NCI-H128 (cell line): ENCODE data around the gene TNFAIP8L2.

Source experiments
- DNase-seq: peaks from one replicate; lab custom pipeline; 2025; ENCODE audit not compliant: unreplicated experiment; lab: John Stamatoyannopoulos, UW

Gene TNFAIP8L2

DNA sequence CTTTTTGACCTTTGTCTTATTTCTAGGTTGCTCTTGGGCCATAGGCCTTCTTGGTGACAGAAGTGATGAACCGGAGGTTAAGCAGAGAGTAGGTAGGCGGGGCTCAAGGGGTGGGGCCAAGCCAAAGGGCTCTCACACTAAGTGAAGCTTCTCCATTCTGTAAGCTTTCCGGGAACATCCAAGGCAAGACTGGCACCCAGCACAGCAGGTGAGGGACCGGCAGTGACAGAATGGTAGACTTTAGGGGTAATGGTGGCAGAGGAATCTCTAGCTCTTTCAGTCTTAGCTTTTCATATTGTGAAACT is at the start of gene TNFAIP8L2:
Gene TNFAIP8L2, plus strand, starts transcription at position 135 of the 305 bp plus-strand sequence. CDS start 2,049 bp downstream, outside the sequence.
- DNase-seq: no peak

DNA sequence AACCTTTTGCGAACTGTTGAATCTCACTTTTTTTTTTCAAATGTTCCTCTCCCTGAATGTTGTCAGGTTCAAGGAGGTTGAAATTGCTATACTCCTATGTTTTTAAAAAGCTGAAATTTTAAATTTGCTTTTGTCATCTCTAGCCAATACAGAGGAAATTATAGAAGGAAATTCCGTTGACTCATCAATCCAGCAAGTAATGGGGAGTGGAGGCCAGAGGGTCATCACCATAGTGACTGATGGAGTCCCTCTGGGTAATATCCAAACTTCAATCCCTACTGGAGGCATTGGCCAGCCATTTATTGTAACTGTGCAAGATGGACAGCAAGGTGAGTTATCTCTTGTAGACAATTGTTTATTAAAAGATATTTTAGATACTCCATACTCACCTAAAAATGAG is 49.6 kb upstream of the TNFAIP8L2 start:
- no peak for DNase-seq

DNA sequence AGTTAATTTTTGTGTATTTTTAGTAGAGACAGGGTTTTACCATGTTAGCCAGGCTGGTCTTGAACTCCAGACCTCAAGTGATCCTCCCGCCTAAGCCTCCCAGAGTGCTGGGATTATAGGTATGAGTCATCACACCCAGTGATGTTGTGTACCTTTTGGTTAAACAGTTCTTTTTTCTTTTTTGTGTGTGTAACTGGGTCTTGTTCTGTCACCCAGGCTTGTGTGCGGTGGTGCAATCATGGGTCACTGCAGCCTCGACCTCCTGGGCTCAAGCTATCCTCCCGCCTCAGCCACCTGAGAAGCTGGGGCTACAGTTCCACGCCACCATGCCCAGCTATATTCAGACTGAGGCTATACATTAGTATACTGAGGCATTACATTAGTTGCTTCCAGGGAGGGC is 48.1 kb upstream of the TNFAIP8L2 start:
- no peak for DNase-seq

- no peak for DNase-seq
Measured at GRCh38 chr1:151113877-151114276, 42.6 kb upstream of the TNFAIP8L2 start.

DNA sequence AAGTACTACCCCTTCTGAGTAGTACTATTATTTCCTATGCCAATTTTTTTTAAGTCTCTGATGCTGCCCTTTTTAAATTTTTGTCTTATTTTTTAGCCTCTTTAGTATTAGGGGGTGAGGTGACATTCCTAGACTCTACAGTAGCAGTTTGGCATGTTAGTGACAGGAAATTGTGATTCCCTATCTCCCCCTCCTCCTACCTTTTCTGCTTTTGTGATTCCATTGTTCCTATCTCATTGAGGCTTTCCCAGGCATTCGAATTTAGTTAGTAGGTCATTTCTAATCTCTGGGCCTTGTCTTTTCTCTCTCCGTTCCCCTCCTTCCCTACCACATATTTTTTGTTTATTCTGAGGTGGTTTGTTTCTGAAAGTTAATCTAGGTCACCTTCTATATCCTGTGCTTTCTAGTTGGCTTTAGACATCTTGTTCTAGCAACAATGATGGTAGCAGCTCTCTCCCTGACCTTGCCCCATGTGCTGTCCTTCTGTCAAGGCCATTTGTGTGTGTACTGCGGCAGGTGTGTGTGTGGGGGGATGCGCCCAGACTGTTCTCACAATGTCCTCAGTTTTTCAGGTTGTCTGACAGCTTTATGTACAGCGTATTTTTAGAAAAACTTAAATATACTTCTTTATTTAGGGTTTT is 31.6 kb upstream of the TNFAIP8L2 start:
- DNase-seq: no peak

DNA sequence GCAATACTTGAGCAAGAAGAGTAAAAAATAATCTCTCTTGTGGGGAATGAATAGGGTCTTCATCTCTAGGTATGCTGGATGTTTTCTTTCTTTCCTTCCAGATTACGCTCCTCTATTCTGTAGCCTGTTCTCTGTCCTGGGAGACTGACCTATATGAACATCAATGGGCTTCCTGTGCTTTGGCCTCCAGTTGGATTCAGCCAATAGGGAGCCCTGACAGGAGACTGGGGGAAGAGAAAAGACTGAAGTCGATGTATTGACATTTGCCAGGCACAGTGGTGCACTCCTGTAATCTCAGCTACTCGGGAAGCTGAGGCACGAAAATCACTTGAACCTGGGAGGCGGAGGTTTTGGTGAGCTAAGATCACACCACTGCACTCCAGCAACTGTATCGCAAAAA is 27.6 kb upstream of the TNFAIP8L2 start:
- DNase-seq: no peak

DNA sequence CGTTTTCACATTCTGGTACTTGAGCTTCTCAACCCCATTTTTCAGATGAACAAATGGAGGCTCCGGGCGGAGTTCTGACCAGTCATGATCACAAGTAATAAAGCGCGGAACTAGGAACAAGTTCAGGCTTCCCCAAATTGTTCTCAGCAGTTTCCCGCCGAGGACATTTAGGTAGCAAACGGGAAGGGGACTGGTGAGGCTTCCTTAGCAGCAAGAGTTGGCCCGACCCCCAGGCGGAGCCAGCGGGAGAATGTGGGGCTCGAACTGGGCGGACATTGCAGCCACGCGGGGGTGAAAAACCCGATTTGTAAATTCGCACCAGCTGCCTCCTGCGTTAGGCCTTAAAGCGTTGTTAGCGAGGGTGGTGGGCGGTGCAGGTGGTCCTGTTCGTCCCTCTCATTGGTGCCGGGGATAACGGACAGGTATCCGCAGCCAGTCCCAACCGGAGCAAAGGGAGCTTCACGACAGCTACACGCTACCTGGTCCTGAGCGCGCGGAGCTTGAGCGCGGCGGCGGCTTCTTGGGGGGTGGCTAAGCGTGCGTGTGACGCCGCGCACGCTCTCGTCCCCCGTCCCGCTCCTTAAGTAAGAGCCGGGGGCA is 25.4 kb upstream of the TNFAIP8L2 start:
- DNase-seq: peak; percentile 26

GRCh38 chr1:151131701-151132334 is 24.6 kb upstream of the TNFAIP8L2 start:
- no peak for DNase-seq

DNA sequence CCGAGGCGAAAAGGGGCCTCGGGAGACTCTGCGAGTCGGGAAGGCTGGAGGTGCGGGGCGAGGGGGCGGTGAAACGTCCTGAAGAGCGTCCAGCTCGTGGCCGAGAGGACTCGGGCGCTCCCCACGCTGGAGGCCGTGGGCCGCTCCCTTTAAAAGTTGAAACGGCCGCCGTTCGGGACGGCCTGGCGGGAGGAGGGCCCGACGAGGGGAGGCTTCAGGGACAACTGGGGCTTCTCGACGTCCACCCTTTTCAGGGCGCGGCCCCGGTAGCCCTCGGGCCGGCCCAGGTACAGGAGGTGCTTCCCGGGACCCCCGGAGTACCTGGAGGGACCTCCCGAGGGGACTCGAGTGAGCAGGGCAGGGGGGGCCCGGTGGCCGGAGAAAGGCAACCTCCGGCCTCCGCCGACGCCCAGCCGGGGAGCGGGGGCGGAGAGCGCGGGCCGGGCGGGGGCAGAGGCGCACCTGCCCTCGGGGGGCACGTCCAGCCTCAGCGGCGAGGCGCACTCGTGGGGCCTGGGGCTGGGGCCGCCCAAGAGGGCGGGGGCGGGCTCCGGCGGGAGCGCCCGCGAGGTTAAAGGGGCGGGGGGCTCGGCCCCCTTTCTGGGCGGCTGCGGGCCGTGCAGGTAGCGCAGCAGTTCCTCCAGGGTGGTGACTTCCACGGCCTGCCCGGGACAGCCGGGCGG is 24.0 kb upstream of the TNFAIP8L2 start:
- no peak for DNase-seq

GRCh38 chr1:151133018-151133806 is 23.2 kb upstream of the TNFAIP8L2 start:
- no peak for DNase-seq

DNA sequence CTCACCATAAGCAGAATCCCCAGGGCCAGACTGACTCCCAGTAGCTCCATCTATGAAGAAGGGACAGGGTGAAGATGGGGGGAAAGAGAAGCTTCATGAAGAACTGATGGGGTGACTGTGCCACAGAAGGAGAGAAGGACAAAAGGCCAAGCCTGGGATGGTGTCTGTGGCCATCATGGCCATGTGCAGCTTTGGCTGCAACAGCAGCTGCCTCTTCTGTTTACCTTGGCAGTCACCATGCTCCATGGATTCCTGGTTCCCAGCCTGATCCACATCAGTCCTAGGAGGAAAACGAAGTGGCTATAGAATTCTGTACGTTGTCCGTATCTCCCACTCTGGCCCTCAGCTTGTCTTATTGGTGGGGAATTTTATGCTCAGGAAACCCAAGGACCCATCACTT is 22.1 kb upstream of the TNFAIP8L2 start:
- DNase-seq: no peak

DNA sequence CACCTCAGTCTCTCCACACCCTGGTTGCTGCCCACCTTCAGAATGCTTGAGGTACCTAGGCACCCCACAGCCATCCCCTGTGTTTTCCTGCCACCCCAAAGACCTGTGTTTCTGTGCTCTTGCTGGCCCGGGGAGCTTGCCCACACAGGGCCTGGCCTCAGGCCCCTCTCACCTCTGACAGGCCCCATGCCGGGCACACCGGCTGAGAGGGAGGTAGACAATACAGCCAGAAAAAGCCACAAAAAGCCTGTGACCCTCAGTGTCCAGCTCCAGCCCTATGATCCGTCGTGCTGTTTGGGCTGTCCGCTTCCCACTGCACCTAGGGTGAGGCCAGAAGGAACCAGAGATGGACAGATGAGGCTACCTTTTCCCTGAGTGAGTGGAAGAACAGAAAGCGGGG is 21.5 kb upstream of the TNFAIP8L2 start:
- no peak for DNase-seq

- DNase-seq: no peak
Measured at GRCh38 chr1:151135433-151136385, 20.7 kb upstream of the TNFAIP8L2 start.

GRCh38 chr1:151137789-151138188 is 18.7 kb upstream of the TNFAIP8L2 start:
- no peak for DNase-seq

DNA sequence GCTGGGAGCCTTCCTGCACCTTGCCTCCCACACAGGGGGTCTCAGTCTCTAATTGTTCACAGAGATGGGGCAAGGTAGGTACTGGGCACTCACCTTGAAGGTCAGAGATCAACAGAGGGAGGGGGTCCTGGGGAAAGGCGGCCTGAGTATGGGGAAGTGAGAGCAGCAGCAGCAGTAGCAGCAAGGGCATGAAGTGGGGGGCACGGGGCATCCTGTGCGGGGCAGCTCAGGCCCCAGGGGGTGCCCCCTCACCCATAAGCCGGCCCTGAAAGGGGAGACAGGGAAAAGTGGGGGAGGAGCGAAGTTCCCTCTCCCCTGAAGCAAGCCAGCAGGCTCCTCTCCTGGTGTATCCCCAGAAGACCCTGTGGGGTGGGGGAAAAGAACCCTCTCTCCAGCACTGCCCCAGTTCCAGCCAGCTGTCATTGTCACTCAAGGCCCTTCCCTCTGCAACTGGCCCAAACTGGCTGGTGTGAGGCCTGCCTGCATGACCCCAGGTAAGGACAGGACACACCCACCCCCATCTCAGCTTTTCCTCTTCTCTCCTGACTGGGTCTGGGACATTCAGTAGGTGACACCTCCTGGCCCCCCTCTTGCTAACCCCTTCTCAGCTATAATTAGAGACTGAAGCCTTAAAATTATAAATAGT is 13.9 kb upstream of the TNFAIP8L2 start:
- no peak for DNase-seq

- DNase-seq: no peak
Measured at GRCh38 chr1:151143057-151143435, 13.4 kb upstream of the TNFAIP8L2 start.

DNA sequence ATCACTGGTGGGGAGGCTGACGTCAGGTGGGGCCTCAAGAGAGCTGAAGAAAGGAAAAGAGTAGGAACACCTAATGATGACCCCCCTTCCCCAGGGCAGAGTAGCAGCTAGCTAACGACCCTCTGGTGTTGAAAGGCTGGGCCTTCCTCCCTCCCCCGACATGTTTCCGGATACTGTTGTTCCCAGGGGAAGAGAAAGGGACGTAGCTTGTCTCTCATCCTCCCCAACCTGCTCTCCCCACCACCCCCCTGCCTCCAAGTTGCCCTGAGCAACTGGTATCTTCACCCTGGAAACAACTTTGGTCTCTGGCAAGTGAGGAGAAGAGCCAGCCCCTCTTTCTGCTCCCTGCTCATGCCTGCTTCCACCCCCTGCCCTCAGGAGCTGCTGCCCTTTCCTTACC is 12.5 kb upstream of the TNFAIP8L2 start:
- no peak for DNase-seq

DNA sequence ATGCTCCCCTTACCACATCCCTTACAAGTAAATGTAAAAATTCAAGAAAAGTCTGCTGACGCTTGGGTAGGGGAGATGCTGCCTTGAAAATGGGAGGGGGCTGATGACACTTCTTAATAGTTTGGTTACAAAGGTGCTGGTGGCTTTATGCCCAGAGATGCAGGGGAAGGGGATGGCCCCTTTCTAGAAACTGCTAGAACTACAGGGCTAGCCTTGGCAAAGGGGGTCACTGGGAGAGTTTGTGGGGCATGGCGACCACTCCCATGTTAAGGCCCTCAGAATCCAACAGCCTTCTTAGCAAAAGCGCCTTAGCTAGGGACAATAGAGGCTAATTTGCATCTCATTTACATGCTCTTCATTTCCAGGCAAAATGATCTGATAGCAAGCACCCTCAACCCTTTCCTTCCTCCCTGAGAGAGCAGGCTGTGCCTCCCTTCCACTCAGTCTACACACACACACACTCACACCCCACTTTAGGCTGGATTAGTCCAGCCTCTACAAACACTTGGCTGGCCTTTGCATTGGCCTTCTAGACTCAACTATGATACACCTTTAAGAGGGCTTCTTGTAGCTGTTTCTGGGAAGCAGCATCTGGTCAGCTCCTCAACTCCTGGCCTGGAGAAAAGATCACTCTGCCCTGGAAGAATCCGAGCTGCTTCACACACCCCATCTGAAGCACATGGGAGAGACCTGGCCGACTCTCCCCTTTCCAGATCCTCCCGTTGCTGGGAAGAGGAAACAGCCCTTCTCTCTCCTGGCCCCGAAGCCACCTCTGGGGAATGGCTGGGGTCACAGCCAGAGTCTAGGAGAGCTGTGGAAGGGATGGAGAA is 11.8 kb upstream of the TNFAIP8L2 start:
- no peak for DNase-seq
